Keratinocyte (primary cell): ENCODE data around the gene CTAGE4. TPM values are rescaled to one million over a fixed set of nuclear protein-coding genes. Genes with fewer than 3 reads are reported as not detected.
"Not testable (repeated sequence)": the region's sequence is repeated elsewhere in the genome, so short reads cannot be mapped to it uniquely, and the experiment has no call there.

Source experiments
- DNase-seq: peaks from one replicate; pipeline ENCODE4 v3.0.0-alpha.2; 2011; ENCODE audit warnings: low read depth, missing footprints, low spot score
- FAIRE-seq: peaks from 2 replicates; lab custom pipeline; 2011; peaks lifted over from hg19 to GRCh38; lab: Jason Lieb, UNC
- H2AFZ ChIP-seq: 2 replicates; pipeline ENCODE4 v1.6.0; 2012; ENCODE audit warnings: low read length, control low read depth, inconsistent platforms; ENCODE audit not compliant: control insufficient read depth
- H3K27ac ChIP-seq: 2 replicates; pipeline ENCODE4 v1.5.1; 2011; ENCODE audit warnings: low read length; ENCODE audit not compliant: control insufficient read depth, insufficient read depth
- H3K27me3 ChIP-seq: 3 replicates; pipeline ENCODE4 v1.6.0; 2011; ENCODE audit warnings: low read length; ENCODE audit not compliant: control insufficient read depth, insufficient read depth; ENCODE audit errors: extremely low read depth
- H3K36me3 ChIP-seq, 2 experiments: 2 replicates in 1 of 2; 3 replicates in 1 of 2; pipeline ENCODE4 v1.5.1; 2011; ENCODE audit warnings: low read length in 2 of 2, mild to moderate bottlenecking in 1 of 2; ENCODE audit not compliant: control insufficient read depth in 2 of 2, insufficient read depth in 2 of 2; ENCODE audit errors: extremely low read depth in 1 of 2
- H3K4me1 ChIP-seq: 3 replicates; pipeline ENCODE4 v1.5.1; 2011; ENCODE audit warnings: low read length; ENCODE audit not compliant: control insufficient read depth, insufficient read depth; ENCODE audit errors: extremely low read depth
- H3K4me2 ChIP-seq: 3 replicates; pipeline ENCODE4 v1.6.0; 2011; ENCODE audit warnings: low read depth, low read length; ENCODE audit not compliant: control insufficient read depth, insufficient read depth; ENCODE audit errors: extremely low read depth
- H3K4me3 ChIP-seq, 3 experiments: fragments of 200-600 bp in 1 of 3; sonication (generic) in 1 of 3; 2 replicates in 2 of 3; 3 replicates in 1 of 3; pipeline ENCODE4 v1.5.1; 2011 to 2016; ENCODE audit warnings: low read length in 3 of 3, mild to moderate bottlenecking in 3 of 3, control low read depth in 2 of 3, inconsistent platforms in 1 of 3, low read depth in 1 of 3, mixed read lengths in 1 of 3, mixed run types in 1 of 3, moderate library complexity in 1 of 3; ENCODE audit not compliant: control insufficient read depth in 2 of 3, insufficient read depth in 2 of 3; ENCODE audit errors: extremely low read depth in 1 of 3
- H3K79me2 ChIP-seq: 2 replicates; pipeline ENCODE4 v1.6.0; 2012; ENCODE audit warnings: low read length; ENCODE audit not compliant: control insufficient read depth, insufficient read depth
- H3K9ac ChIP-seq: 3 replicates; pipeline ENCODE4 v1.6.0; 2011; ENCODE audit warnings: low read length; ENCODE audit not compliant: control insufficient read depth, insufficient read depth; ENCODE audit errors: extremely low read depth
- H3K9me1 ChIP-seq: 3 replicates; pipeline ENCODE4 v1.6.0; 2011; ENCODE audit warnings: low read length; ENCODE audit not compliant: control insufficient read depth, insufficient read depth; ENCODE audit errors: extremely low read depth
- H3K9me3 ChIP-seq: 2 replicates; pipeline ENCODE4 v1.5.1; 2012; ENCODE audit warnings: low read depth, low read length; ENCODE audit not compliant: control insufficient read depth
- H4K20me1 ChIP-seq: 3 replicates; pipeline ENCODE4 v1.6.0; 2011; ENCODE audit warnings: low read length; ENCODE audit not compliant: control insufficient read depth, insufficient read depth; ENCODE audit errors: extremely low read depth
- dilution Hi-C: fragments of 300-500 bp; cut with MboI; formaldehyde crosslinking; loops from one replicate; pipeline ENCODE4 v1.7.0; 2020; ENCODE audit warnings: low sequenced_read_pairs; ENCODE audit not compliant: extremely low pct_ligation_motif_present
- polyA plus RNA-seq, 5 experiments: library from polyadenylated mRNA; depleted of rRNA in 3 of 5; stranded (reverse) in 3 of 5; stranded (forward) in 1 of 5; unstranded in 1 of 5; fragments of >200 nt; gene quantifications; 1 replicate in 1 of 5; 2 replicates in 3 of 5; 3 replicates in 1 of 5; pipeline versions ENCODE4 v1.2.1 to v1.2.3, GENCODE V29; 2011 to 2012; ENCODE audit warnings: missing spikeins in 2 of 5, low read depth in 1 of 5, low replicate concordance in 1 of 5

CTAGE4 gene
- polyA plus RNA-seq, 1 donor (not counting 4 experiments of a cell fraction or from before 2014, with no cell fraction given), result 6.6 TPM

DNA sequence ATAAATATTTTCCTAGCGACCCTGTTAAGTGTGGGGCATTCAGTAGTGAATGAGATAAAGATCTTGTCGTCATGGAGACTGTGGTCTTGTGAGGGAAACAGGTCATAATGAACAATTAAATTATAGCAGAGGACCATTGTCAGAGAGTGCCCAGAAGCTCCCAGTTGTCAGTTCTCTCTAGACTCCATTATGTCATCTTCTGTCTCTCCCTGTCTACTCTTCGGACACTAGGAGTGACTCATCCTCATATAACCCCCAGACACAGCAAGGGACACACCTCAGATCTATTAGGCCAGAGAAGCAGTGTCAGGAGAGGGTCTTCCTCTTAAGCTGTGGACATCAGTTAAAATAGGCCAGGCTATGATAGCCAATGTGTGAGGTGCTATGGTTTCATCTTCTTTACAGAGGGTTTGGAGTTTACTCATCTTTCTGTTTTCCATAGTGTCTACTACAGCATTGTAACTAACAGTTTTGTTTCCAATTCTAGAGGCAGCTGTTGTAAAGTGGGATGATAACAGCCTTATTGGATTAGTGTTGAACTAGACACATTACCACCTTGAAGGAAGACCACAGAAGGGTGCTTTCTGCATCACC is 5.4 kb downstream of the CTAGE4 start:
- DNase-seq, dilution Hi-C loops, H3K27ac ChIP-seq, H3K27me3 ChIP-seq, FAIRE-seq, H3K79me2 ChIP-seq, H3K36me3 ChIP-seq, H3K4me3 ChIP-seq, H3K9me1 ChIP-seq, H4K20me1 ChIP-seq, H3K9ac ChIP-seq, H2AFZ ChIP-seq, H3K4me2 ChIP-seq, H3K9me3 ChIP-seq, H3K4me1 ChIP-seq: not testable (repeated sequence)

DNA sequence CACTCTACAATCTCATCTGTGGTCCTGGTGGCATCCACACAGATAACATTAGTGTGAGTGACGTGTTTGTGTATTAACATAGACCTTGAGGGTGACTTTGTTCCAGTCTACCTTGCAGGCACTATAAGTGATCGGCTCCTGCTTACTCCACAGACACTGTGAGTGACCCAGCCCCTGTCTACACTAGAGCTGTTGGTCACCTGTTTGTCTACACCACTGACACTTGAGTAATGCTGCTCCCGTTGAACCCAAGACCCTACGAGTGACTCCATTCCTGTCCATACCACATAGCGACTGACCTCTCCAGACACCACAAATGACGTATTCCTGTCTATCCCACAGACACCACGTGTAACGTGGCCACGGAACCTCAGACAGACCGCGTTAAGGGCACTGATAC is 10.5 kb downstream of the CTAGE4 start:
- H3K27ac ChIP-seq, H4K20me1 ChIP-seq, H3K9me3 ChIP-seq, H3K79me2 ChIP-seq, H3K4me3 ChIP-seq, H3K36me3 ChIP-seq, H3K4me1 ChIP-seq, H2AFZ ChIP-seq, H3K4me2 ChIP-seq, FAIRE-seq, H3K9ac ChIP-seq, H3K9me1 ChIP-seq, dilution Hi-C loops, DNase-seq, H3K27me3 ChIP-seq: not testable (repeated sequence)

DNA sequence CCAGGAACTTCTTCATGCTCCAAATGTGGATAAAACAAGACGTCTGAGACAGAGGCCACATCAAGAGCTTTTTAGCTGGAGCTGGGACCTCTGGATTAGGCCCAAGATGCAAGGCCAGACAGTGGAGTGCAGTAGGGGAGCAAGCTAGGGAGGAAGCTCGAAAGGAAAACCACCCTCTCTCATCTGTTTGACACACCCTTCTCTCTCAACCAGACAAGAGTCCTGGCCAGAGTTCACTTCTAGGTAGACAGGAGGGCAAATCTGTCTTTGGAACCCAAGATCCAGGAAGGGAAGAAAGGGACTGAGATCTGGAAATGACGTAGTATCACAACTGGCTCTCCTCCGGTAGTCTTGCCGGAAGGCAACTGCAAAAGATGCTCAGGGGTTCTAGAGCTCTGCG is 11.2 kb downstream of the CTAGE4 start:
- H2AFZ ChIP-seq, DNase-seq, H3K9me3 ChIP-seq, H3K4me3 ChIP-seq, H3K27ac ChIP-seq, dilution Hi-C loops, H3K9me1 ChIP-seq, FAIRE-seq, H3K9ac ChIP-seq, H4K20me1 ChIP-seq, H3K79me2 ChIP-seq, H3K4me2 ChIP-seq, H3K27me3 ChIP-seq, H3K36me3 ChIP-seq, H3K4me1 ChIP-seq: not testable (repeated sequence)

DNA sequence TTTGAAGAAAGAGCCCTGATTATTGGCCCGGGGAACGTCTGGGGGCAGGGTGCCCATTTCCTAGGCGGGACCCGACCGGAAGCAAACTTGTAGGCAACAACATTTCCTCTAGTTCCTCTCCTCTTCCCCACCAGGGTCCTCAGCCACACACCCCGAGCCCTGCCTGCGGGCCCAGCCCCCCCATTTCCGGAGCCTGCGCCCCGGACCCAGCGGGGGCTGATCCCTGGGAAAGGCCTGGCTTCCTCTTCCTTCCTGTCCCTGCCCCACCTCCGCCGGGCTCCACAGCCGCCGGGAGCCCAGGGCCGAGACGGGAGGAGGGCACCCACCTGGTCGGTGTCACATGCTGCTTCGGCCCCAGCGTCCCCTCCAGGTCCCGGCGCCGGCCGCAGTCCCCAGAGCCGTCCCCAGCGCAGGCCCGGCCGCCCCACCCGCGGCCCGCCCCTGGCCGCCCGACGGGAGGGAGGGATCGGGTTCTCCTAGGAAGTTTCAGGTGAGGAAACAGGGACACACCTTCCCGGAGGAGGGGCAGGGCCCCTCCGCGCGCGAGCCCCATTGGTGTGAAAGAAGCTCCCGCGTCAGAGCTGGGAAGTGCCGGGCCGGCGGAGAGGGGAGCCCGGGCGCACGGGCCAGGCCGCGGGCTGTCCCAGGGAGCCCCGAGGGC is 12.1 kb downstream of the CTAGE4 start, which contains the start of gene ARHGEF35:
Gene ARHGEF35, minus strand, starts transcription at position 622 of the 661 bp plus-strand sequence. CDS start 7,450 bp downstream, outside the sequence.
- H3K79me2 ChIP-seq, H3K9me1 ChIP-seq, H3K4me3 ChIP-seq, FAIRE-seq, H3K27ac ChIP-seq, H2AFZ ChIP-seq, H3K4me2 ChIP-seq, H3K9ac ChIP-seq, H3K36me3 ChIP-seq, H3K27me3 ChIP-seq, DNase-seq, H3K4me1 ChIP-seq, H3K9me3 ChIP-seq, dilution Hi-C loops, H4K20me1 ChIP-seq: not testable (repeated sequence)

DNA sequence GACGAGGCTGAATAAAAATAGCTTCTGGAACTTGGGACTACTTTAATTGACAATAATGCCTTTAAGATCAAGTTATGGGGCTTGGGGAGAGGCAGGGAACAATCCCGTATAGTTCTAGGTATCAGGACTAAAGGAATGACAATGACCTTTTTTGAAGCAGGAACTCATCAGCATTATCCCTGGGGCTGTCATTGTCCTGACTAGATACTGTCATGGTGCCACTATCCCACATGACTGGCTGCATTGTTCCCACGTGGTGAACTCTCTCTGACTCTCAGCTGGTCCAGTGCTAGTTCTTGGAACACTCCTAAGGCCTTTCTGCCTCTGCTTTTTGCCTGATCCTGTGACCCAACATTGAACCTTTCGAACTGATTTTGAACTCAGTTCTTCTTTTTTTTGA is 15.7 kb downstream of the CTAGE4 start:
- H3K27me3 ChIP-seq, H2AFZ ChIP-seq, dilution Hi-C loops, H3K4me3 ChIP-seq, DNase-seq, H3K79me2 ChIP-seq, H3K9ac ChIP-seq, H3K4me2 ChIP-seq, H3K9me3 ChIP-seq, H3K9me1 ChIP-seq, H3K36me3 ChIP-seq, H3K27ac ChIP-seq, H4K20me1 ChIP-seq, H3K4me1 ChIP-seq, FAIRE-seq: not testable (repeated sequence)
